K562 (cell line): ENCODE measurements around the gene ATXN1L. TPM values are rescaled to one million over a fixed set of nuclear protein-coding genes. Genes with fewer than 3 reads are reported as not detected.

Experiments
- ETV6 ChIP-seq, 3 experiments: fragments of 150-350 bp in 1 of 3; sonication (generic) in 1 of 3; formaldehyde crosslinking in 1 of 3; IDR thresholded peaks; 2 replicates each; pipeline versions ENCODE4 v1.6.1 to v1.8.0; 2014 to 2022; ENCODE audit warnings: borderline replicate concordance in 2 of 3, low read depth in 2 of 3, antibody characterized with exemption in 1 of 3, low read length in 1 of 3, mild to moderate bottlenecking in 1 of 3, missing genetic modification reagents in 1 of 3
- KLF16 ChIP-seq: IDR thresholded peaks from 2 replicates; pipeline ENCODE4 v1.6.1; 2016; ENCODE audit warnings: antibody characterized with exemption
- ZNF584 ChIP-seq: fragments of 200-800 bp; sonication (Bioruptor generic); IDR thresholded peaks from 2 replicates; pipeline ENCODE4 v1.6.1; 2016; ENCODE audit warnings: low read depth, mild to moderate bottlenecking, missing genetic modification characterization, missing compliant biosample characterization
- ZNF655 ChIP-seq: fragments of 250-450 bp; sonication (Bioruptor Pico); IDR thresholded peaks from 2 replicates; pipeline ENCODE4 v1.5.0; 2021
- ZNF766 ChIP-seq: fragments of 200-800 bp; sonication (Bioruptor generic); conservative IDR thresholded peaks from 2 replicates; pipeline ENCODE4 v1.6.1; 2016; ENCODE audit warnings: missing genetic modification characterization, missing compliant biosample characterization
- polyA plus RNA-seq, 8 experiments: library from polyadenylated mRNA; depleted of rRNA in 4 of 8; stranded (reverse) in 5 of 8; unstranded in 3 of 8; fragments of >200 nt; fragmentation: Nextera tagmentation in 2 of 8; fragmentation: Illumina TruSeq in 1 of 8; extraction: Ambion mirVana in 2 of 8; extraction: Trizol in 1 of 8; gene quantifications; 2 replicates each; pipeline versions ENCODE4 v1.2.1 to v1.2.3, GENCODE V29; 2011 to 2014; ENCODE audit warnings: inconsistent platforms in 1 of 8, missing spikeins in 1 of 8
- total RNA-seq, 7 experiments: library from RNA; depleted of rRNA in 6 of 7; stranded (reverse); fragments of >200 nt in 6 of 7; fragmentation: Illumina TruSeq in 2 of 7; extraction: Trizol in 2 of 7; gene quantifications; 2 replicates each; pipeline versions ENCODE4 v1.2.1 to v1.2.3, GENCODE V29; 2011 to 2021; ENCODE audit warnings: low replicate concordance in 1 of 7
- TF ChIP-seq, protein P1 (sequence below), 2 experiments: fragments of 450-650 bp in 1 of 2; sonication (generic) in 1 of 2; formaldehyde crosslinking in 1 of 2; IDR thresholded peaks; 2 replicates each; pipeline versions ENCODE4 v1.7.1 to v1.9.0; 2016 to 2022; ENCODE audit warnings: inconsistent platforms in 1 of 2, mild to moderate bottlenecking in 1 of 2, missing genetic modification reagents in 1 of 2

Gene ATXN1L
- total and polyA plus RNA-seq, 9 of the 15 experiments (the other 6 are each of a cell fraction or from before 2014, with no cell fraction given), result 1.4 to 11.3 (median 9.3) TPM

GRCh38 chr16:71845639-71846430, at the start of gene ATXN1L (continued):
- TF ChIP-seq, protein P1, sequence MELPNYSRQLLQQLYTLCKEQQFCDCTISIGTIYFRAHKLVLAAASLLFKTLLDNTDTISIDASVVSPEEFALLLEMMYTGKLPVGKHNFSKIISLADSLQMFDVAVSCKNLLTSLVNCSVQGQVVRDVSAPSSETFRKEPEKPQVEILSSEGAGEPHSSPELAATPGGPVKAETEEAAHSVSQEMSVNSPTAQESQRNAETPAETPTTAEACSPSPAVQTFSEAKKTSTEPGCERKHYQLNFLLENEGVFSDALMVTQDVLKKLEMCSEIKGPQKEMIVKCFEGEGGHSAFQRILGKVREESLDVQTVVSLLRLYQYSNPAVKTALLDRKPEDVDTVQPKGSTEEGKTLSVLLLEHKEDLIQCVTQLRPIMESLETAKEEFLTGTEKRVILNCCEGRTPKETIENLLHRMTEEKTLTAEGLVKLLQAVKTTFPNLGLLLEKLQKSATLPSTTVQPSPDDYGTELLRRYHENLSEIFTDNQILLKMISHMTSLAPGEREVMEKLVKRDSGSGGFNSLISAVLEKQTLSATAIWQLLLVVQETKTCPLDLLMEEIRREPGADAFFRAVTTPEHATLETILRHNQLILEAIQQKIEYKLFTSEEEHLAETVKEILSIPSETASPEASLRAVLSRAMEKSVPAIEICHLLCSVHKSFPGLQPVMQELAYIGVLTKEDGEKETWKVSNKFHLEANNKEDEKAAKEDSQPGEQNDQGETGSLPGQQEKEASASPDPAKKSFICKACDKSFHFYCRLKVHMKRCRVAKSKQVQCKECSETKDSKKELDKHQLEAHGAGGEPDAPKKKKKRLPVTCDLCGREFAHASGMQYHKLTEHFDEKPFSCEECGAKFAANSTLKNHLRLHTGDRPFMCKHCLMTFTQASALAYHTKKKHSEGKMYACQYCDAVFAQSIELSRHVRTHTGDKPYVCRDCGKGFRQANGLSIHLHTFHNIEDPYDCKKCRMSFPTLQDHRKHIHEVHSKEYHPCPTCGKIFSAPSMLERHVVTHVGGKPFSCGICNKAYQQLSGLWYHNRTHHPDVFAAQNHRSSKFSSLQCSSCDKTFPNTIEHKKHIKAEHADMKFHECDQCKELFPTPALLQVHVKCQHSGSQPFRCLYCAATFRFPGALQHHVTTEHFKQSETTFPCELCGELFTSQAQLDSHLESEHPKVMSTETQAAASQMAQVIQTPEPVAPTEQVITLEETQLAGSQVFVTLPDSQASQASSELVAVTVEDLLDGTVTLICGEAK (IDR thresholded peaks at IDR 0.05), result peak; percentile 71; the same call in 1 of the 2 replicates
- TF ChIP-seq, protein P1 (CRISPR knock-in tag; IDR thresholded peaks at IDR 0.05), result no peak
- TF ChIP-seq ETV6 (IDR thresholded peaks at IDR 0.05; ENCODE audit: borderline replicate concordance in 1 of 2, low read depth in 2 of 2, low read length in 1 of 2) (no peak), ETV6 (CRISPR knock-in tag; IDR thresholded peaks at IDR 0.05; ENCODE audit: borderline replicate concordance) (no peak), KLF16 (no peak), ZNF655 (no peak), ZNF584 (no peak), ZNF766 (CRISPR knock-in tag) (no peak)
